ENCODE data around the gene RNU1-1. TPM values are rescaled to one million over a fixed set of nuclear protein-coding genes. Genes with fewer than 3 reads are reported as not detected.
"Not testable (repeated sequence)": the region's sequence is repeated elsewhere in the genome, so short reads cannot be mapped to it uniquely, and the experiment has no call there.

The RNU1-1 gene
- total and polyA plus RNA-seq, 4 experiments from 2014 or later = 3,010 to 3,866 TPM; not detected in 2

- H3K27ac Mint-ChIP-seq; H3K36me3 ChIP-seq (ENCODE audit: insufficient read depth, low read length); POLR2A ChIA-PET (ENCODE audit: partially characterized antibody); H3K27ac ChIP-seq (ENCODE audit: low read depth, low read length); DNase-seq; CTCF ChIA-PET (ENCODE audit: partially characterized antibody); H3K4me1 Mint-ChIP-seq; H3K27me3 ChIP-seq (ENCODE audit: insufficient read depth, low read length); H3K27me3 Mint-ChIP-seq; H3K4me1 ChIP-seq (ENCODE audit: insufficient read depth, low read length); H3K9me3 ChIP-seq (ENCODE audit: control insufficient read depth in 1 of 2, low read length in 2 of 2); H3K4me3 ChIP-seq (ENCODE audit: low read length in 2 of 2); intact Hi-C loops (cut with micrococcal nuclease); H3K4me3 Mint-ChIP-seq; H3K9me3 Mint-ChIP-seq: not testable (repeated sequence)
- peaks cover 18 to 26% of the 10 kb centered on the region in 2 donors for H3K36me3 Mint-ChIP-seq
These were observed 30.9 kb downstream of the RNU1-1 start for GRCh38 chr1:16483146-16483545.

GRCh38 chr1:16478091-16478490, 36.0 kb downstream of the RNU1-1 start:
- ChIA-PET POLR2A (ENCODE audit: partially characterized antibody) (interaction anchor here (1.6 kb wide), 1 partner anchor 11 kb away, joined by 6 read pairs; no protein-coding TSS in a partner anchor), CTCF (ENCODE audit: partially characterized antibody) (interaction anchor here (0.5 kb wide), 1 partner anchor 645 kb away, joined by 3 read pairs; no protein-coding TSS in a partner anchor)
- no peak overlapping the region for H3K4me3 Mint-ChIP-seq
- H3K27ac Mint-ChIP-seq = no peak overlapping the region
- Histone ChIP-seq H3K9me3 (ENCODE audit: control insufficient read depth in 1 of 2, low read length in 2 of 2) (no peaks in the 10 kb centered on the region), H3K4me3 (ENCODE audit: low read length in 2 of 2) (no peak overlapping the region), H3K27ac (ENCODE audit: low read depth, low read length) (no peak overlapping the region), H3K36me3 (ENCODE audit: insufficient read depth, low read length) (peaks cover 9% of the 10 kb centered on the region), H3K4me1 (ENCODE audit: insufficient read depth, low read length) (no peaks in the 10 kb centered on the region), H3K27me3 (ENCODE audit: insufficient read depth, low read length) (no peaks in the 10 kb centered on the region)
- no peaks in the 10 kb centered on the region for H3K27me3 Mint-ChIP-seq
- H3K36me3 Mint-ChIP-seq = peaks cover 25 to 34% of the 10 kb centered on the region in 2 donors
- no peak for DNase-seq
- peaks cover 0 to 7% (median 3%) of the 10 kb centered on the region in 4 donors for H3K4me1 Mint-ChIP-seq
- intact Hi-C loops (cut with micrococcal nuclease) = no loop called here
- H3K9me3 Mint-ChIP-seq = no peaks in the 10 kb centered on the region

- DNase-seq; POLR2A ChIA-PET (ENCODE audit: partially characterized antibody); H3K4me3 Mint-ChIP-seq; H3K9me3 ChIP-seq (ENCODE audit: control insufficient read depth in 1 of 2, low read length in 2 of 2); CTCF ChIA-PET (ENCODE audit: partially characterized antibody); H3K4me1 ChIP-seq (ENCODE audit: insufficient read depth, low read length); H3K4me3 ChIP-seq (ENCODE audit: low read length in 2 of 2); H3K9me3 Mint-ChIP-seq; H3K27me3 Mint-ChIP-seq; H3K27ac ChIP-seq (ENCODE audit: low read depth, low read length); intact Hi-C loops (cut with micrococcal nuclease); H3K27ac Mint-ChIP-seq; H3K27me3 ChIP-seq (ENCODE audit: insufficient read depth, low read length): not testable (repeated sequence)
- Mint-ChIP-seq H3K36me3 (peaks cover 28 to 40% of the 10 kb centered on the region in 2 donors), H3K4me1 (peaks cover 4 to 20% (median 5%) of the 10 kb centered on the region in 4 donors)
- H3K36me3 ChIP-seq (ENCODE audit: insufficient read depth, low read length) = peaks cover 14% of the 10 kb centered on the region
These were observed 38.0 kb downstream of the RNU1-1 start for GRCh38 chr1:16475771-16476770.

- H3K27me3 ChIP-seq (ENCODE audit: insufficient read depth, low read length); H3K4me3 ChIP-seq (ENCODE audit: low read length in 2 of 2); POLR2A ChIA-PET (ENCODE audit: partially characterized antibody); DNase-seq; H3K9me3 ChIP-seq (ENCODE audit: control insufficient read depth in 1 of 2, low read length in 2 of 2); H3K9me3 Mint-ChIP-seq; H3K27ac ChIP-seq (ENCODE audit: low read depth, low read length); H3K27ac Mint-ChIP-seq; H3K27me3 Mint-ChIP-seq; H3K4me1 ChIP-seq (ENCODE audit: insufficient read depth, low read length); intact Hi-C loops (cut with micrococcal nuclease); CTCF ChIA-PET (ENCODE audit: partially characterized antibody); H3K4me3 Mint-ChIP-seq: not testable (repeated sequence)
- H3K36me3 ChIP-seq (ENCODE audit: insufficient read depth, low read length) = peaks cover 14% of the 10 kb centered on the region
- H3K4me1 Mint-ChIP-seq = peaks cover 3 to 24% (median 5%) of the 10 kb centered on the region in 4 donors
- H3K36me3 Mint-ChIP-seq = peaks cover 21 to 37% of the 10 kb centered on the region in 2 donors
These were observed 39.2 kb downstream of the RNU1-1 start for GRCh38 chr1:16474891-16475290.

GRCh38 chr1:16474166-16474800, 39.8 kb downstream of the RNU1-1 start:
- Mint-ChIP-seq H3K36me3 (peaks cover 21 to 41% of the 10 kb centered on the region in 2 donors), H3K4me3 (no peak overlapping the region), H3K27me3 (no peaks in the 10 kb centered on the region), H3K4me1 (peaks cover 3 to 26% (median 5%) of the 10 kb centered on the region in 4 donors), H3K9me3 (no peaks in the 10 kb centered on the region), H3K27ac (peak overlapping the region in 1 of 7 donors; percentile 61)
- CTCF ChIA-PET (ENCODE audit: partially characterized antibody) = no interaction called here
- peaks cover 14% of the 10 kb centered on the region for H3K36me3 ChIP-seq (ENCODE audit: insufficient read depth, low read length)
- H3K4me3 ChIP-seq (ENCODE audit: low read length in 2 of 2) = no peak overlapping the region
- no peaks in the 10 kb centered on the region for H3K9me3 ChIP-seq (ENCODE audit: control insufficient read depth in 1 of 2, low read length in 2 of 2)
- no peak overlapping the region for H3K27ac ChIP-seq (ENCODE audit: low read depth, low read length)
- no peaks in the 10 kb centered on the region for H3K4me1 ChIP-seq (ENCODE audit: insufficient read depth, low read length)
- no peaks in the 10 kb centered on the region for H3K27me3 ChIP-seq (ENCODE audit: insufficient read depth, low read length)
- DNase-seq = no peak
- intact Hi-C loops (cut with micrococcal nuclease) = no loop called here
- POLR2A ChIA-PET (ENCODE audit: partially characterized antibody) = no interaction called here

- Histone ChIP-seq H3K9me3 (ENCODE audit: control insufficient read depth in 1 of 2, low read length in 2 of 2) (no peaks in the 10 kb centered on the region), H3K27me3 (ENCODE audit: insufficient read depth, low read length) (no peaks in the 10 kb centered on the region), H3K27ac (ENCODE audit: low read depth, low read length) (no peak overlapping the region), H3K36me3 (ENCODE audit: insufficient read depth, low read length) (peaks cover 9% of the 10 kb centered on the region), H3K4me1 (ENCODE audit: insufficient read depth, low read length) (no peaks in the 10 kb centered on the region), H3K4me3 (ENCODE audit: low read length in 2 of 2) (no peak overlapping the region)
- CTCF ChIA-PET (ENCODE audit: partially characterized antibody) = no interaction called here
- no peak overlapping the region for H3K4me3 Mint-ChIP-seq
- DNase-seq = no peak
- peaks cover 23 to 50% of the 10 kb centered on the region in 2 donors for H3K36me3 Mint-ChIP-seq
- peaks cover 5 to 24% (median 13%) of the 10 kb centered on the region in 4 donors for H3K4me1 Mint-ChIP-seq
- peak overlapping the region in 1 of 7 donors; percentile 7 for H3K27ac Mint-ChIP-seq
- H3K27me3 Mint-ChIP-seq = no peaks in the 10 kb centered on the region
- no peaks in the 10 kb centered on the region for H3K9me3 Mint-ChIP-seq
- POLR2A ChIA-PET (ENCODE audit: partially characterized antibody) = no interaction called here
- intact Hi-C loops (cut with micrococcal nuclease) = no loop called here
These were observed 45.5 kb downstream of the RNU1-1 start for GRCh38 chr1:16468558-16468957.

- no peak for DNase-seq
- H3K27me3 ChIP-seq (ENCODE audit: insufficient read depth, low read length) = no peaks in the 10 kb centered on the region
- ChIA-PET CTCF (ENCODE audit: partially characterized antibody) (no interaction called here), POLR2A (ENCODE audit: partially characterized antibody) (no interaction called here)
- no peak overlapping the region for H3K27ac ChIP-seq (ENCODE audit: low read depth, low read length)
- intact Hi-C loops (cut with micrococcal nuclease) = no loop called here
- Mint-ChIP-seq H3K36me3 (peaks cover 23 to 61% of the 10 kb centered on the region in 2 donors), H3K4me1 (peaks cover 4 to 14% (median 8%) of the 10 kb centered on the region in 4 donors), H3K27ac (peak overlapping the region in 1 of 7 donors; percentile 52), H3K4me3 (no peak overlapping the region), H3K27me3 (no peaks in the 10 kb centered on the region), H3K9me3 (no peaks in the 10 kb centered on the region)
- H3K36me3 ChIP-seq (ENCODE audit: insufficient read depth, low read length) = peaks cover 16% of the 10 kb centered on the region
- no peak overlapping the region for H3K4me3 ChIP-seq (ENCODE audit: low read length in 2 of 2)
- no peaks in the 10 kb centered on the region for H3K4me1 ChIP-seq (ENCODE audit: insufficient read depth, low read length)
- H3K9me3 ChIP-seq (ENCODE audit: control insufficient read depth in 1 of 2, low read length in 2 of 2) = no peaks in the 10 kb centered on the region
These were observed 49.0 kb downstream of the RNU1-1 start for GRCh38 chr1:16464917-16465625.

Data from CD4-positive, alpha-beta memory T cell (primary cell).